Stimulated activated CD4-positive, alpha-beta T cell treated with anti-CD3 and anti-CD28 coated beads, TNF-alpha, amount 100 ng/mL, for 48 hours (primary cell): ENCODE results near the gene TYW5.

Experiments used
- DNase-seq, 3 donors: peaks; one replicate each; pipeline ENCODE4 v3.0.0-alpha.2; 2020; ENCODE audit warnings: low read depth in 3 of 3

The TYW5 gene

GRCh38 chr2:199955339-199956061, at the start of gene TYW5, which contains the start of gene MAIP1:
Gene TYW5, minus strand, starts transcription at chr2:199955491. Its CDS starts 21 bp downstream, at chr2:199955470.
Gene MAIP1, plus strand, starts transcription at chr2:199955582. Its CDS starts 217 bp downstream, at chr2:199955799.
- peak; percentile 63 to 70 (median 64) for DNase-seq

DNA sequence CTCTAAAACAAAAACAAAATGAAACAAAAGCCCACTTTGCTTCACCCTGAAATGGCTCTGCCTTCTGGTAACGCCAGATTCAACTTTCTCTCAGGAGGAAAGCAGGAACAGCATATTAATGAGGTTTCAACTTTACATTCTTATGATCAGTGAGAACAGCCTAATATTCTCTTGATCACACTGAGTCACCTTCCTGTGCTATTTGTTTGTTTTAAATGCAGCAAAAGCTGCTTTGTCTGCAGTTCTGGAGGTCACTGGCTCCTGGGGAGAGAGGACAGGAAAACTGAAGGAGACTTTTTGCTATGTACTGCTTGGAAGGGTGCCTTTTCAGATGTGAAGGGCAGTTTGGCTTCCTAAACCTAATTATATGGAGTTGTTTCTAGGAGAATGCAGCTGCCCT, 48.2 kb upstream of the TYW5 start:
- DNase-seq = no peak

DNA sequence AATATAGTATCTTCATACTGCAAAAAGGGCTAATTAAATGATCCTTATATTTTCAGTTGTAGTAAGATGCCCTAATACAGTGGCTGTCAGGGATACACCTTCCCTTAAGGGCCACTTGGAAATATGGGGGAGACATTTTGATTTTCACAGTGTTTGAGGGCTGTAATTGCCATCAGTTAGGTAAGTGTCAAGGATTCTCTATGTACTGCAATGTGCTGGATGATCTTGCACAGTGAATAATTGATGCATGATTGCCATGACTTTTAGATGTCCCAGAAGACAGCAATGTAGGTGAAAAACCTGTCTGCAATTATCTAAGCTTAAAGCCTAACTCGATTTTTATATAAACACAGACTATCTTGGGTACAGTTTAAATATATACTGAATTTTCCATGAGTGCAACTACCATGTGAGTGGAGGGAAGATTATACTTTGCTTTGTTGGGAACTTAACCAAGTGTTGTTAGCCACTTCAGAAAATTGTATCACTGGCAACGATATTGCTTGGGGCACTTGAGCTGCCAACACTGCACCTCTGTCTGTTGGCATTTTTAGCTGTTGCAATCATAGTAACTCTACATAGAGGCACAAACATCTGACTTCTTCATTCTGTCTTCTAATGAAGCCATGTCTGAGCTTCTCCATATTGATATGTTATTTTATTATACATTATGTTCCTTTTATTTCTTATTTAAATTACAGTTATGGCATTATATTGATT, 45.3 kb upstream of the TYW5 start:
- DNase-seq = no peak

DNA sequence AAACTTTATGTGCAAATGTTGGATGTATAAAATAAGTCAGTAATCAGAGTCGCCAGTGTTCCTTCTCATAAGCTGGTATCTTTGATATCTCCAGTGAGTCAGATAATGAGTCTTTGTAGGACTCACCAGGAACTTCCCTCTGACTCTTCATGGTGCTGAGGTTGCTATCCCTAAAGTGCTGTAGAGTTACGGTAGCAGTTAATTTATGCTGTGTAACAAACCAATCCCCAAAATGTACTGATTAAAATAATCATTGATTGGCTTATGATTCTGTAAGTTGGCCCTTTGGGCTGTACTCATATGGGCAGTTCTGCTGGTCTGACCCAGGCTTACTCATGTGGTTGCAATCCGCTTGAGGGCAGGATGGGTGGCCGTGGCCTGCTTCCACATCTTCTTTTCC, 43.9 kb upstream of the TYW5 start:
- DNase-seq = no peak

- DNase-seq = no peak
Measured at GRCh38 chr2:199997296-199997695, 42.0 kb upstream of the TYW5 start.

GRCh38 chr2:199994896-199995295, 39.6 kb upstream of the TYW5 start:
- DNase-seq = no peak

GRCh38 chr2:199994371-199994770, 39.1 kb upstream of the TYW5 start:
- DNase-seq = no peak

DNA sequence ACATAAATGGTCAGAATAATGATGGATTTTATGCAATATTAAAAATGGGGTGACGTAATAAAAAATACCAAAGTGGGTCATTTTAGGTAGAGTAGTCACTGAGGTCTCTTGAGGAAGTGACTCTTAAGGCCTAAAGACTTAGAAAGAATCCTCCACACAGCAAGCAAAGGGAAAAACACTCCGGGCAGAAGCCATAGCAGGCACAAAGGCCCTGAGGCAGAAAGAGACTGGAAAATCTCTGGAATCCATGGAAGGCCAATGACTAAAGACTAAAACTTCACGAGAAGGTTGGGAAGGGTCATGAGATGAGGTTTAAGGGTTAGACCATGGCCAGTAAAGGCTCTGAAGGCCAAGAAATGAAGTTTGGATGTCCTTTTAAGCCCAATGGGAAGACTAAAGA, 37.0 kb upstream of the TYW5 start:
- no peak for DNase-seq

DNA sequence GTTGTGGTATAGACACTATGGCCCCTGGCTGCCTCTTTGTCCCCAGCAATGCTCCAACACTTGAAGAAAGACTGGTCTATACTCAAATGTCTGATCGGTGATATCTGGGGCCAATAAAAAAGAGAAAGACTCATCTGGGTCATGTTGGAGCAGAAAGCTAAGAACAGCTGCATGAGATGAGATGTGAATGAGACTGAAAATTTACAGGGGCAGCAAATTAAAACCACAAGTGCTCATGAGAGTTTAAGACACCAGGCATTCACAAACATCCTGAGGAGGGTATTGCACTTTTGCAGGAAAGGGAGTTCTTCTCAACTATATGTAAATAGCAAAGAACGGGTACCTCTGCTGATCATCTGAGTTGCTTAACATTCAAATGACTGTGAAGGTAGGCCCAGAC, 36.4 kb upstream of the TYW5 start:
- DNase-seq = no peak

DNA sequence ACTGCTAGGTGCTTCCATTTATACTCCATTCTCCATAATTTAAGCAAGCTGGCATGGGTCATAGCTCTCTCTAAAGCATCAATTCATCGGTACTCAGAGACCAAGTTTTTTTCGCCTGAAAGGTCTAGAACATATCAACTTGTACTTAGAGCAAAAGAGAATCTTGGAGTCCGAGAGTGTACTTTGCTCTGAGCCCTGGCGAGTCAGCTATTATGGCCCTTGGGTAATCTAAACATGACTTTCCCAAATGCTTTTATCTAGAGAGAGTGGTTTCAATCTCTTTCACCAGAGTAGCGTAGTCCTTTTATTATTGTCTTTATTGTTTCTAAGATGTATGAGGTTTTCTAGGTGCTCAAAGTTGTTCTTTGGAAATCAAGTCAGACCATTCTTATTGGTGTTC, 34.5 kb upstream of the TYW5 start:
- no peak for DNase-seq

GRCh38 chr2:199988151-199988550, 32.9 kb upstream of the TYW5 start:
- DNase-seq = no peak

DNA sequence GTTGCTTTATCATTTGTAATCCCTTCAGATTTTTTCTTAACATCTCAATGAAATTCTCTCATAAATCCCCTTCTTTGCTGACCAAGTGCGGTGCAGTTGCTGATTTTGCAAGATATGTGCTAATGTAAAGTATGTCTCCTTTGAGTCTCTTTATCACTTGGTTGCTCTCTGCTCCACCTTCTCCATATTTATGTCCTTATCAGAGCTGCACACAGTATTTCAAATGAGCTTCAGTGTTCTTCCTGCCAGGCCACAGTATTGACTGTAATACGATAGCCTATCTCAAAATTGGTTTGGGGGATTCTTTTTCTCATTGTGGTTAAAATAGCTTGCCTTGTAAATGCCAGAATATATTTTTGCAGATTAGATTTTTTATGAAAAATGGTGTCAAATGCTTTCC, 32.3 kb upstream of the TYW5 start:
- no peak for DNase-seq

DNA sequence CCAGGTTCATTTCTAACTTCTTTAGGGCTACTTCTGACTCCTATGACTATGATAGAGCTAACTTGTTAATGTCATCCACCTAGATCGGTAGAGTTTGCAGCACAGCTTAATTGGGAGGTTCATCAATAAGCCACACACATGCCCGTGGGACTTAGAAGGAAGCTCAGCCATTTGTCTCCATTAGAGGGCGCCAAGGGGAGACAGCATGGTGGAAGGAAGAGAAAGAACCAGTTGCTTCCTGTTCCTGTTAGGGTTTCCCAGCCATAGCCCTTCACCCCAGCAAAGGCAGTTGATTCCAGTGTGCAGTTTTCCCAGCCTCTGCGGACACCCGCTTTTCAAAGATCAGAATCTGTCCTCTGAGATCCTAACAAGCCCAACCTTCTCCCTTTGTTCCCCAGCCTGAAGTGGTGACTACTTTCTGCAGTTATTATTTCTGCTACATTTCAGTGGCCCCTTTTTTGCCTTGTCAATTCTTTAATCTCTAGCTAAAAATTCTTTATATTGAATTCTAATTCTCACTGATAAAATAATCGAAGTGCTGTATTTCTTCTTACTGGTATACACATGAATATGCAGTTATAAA, 30.4 kb upstream of the TYW5 start:
- DNase-seq = peak; percentile 37 to 57 (median 43)

GRCh38 chr2:199984755-199985154, 29.5 kb upstream of the TYW5 start:
- no peak for DNase-seq

- no peak for DNase-seq
Measured at GRCh38 chr2:199984159-199984558, 28.9 kb upstream of the TYW5 start.

DNA sequence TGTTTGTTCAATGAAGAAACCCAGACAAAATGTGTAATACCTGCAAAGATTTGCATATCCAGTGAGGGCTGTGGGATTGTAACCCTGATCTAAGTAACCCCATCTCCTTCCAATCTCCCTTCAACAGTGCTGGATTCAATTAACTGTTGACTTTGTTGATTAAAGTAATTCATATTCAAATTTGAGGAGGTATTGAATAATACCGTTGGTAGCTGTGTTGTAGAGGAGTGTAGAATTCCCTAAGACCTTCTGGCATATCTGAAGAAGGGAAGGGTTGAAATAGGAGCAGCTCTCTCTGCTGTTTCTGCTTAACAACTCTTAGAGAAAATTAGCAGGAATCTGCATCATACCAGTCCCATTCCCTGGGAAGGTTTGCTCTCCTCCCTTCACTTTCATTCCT, 28.2 kb upstream of the TYW5 start:
- DNase-seq = no peak

- DNase-seq = no peak
Measured at GRCh38 chr2:199982126-199982843, 27.0 kb upstream of the TYW5 start.

GRCh38 chr2:199979832-199980628, 24.7 kb upstream of the TYW5 start:
- peak; percentile 62 to 81 (median 81) for DNase-seq

DNA sequence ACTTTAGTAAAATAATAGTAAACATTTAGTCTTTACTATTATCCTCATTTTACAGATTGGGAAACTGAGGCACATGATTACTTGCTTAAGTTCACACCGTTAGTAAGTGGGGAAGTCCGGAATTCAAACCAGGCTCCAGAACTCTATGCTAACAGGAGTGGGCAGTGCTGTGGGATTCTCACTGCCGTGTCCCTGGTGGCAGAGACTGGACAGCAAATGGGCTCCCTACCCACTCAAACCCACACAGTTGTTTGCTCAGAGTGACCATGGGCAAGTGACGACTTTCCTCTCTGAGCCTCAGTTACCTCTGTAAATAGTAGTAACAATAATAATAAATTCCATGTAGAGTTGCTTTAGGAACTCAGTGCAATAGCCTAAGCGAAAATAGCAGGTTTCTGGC, 24.1 kb upstream of the TYW5 start:
- DNase-seq = no peak

GRCh38 chr2:199977984-199978415, 22.7 kb upstream of the TYW5 start:
- DNase-seq = peak in 2 of 3 donors; percentile 25 to 31

DNA sequence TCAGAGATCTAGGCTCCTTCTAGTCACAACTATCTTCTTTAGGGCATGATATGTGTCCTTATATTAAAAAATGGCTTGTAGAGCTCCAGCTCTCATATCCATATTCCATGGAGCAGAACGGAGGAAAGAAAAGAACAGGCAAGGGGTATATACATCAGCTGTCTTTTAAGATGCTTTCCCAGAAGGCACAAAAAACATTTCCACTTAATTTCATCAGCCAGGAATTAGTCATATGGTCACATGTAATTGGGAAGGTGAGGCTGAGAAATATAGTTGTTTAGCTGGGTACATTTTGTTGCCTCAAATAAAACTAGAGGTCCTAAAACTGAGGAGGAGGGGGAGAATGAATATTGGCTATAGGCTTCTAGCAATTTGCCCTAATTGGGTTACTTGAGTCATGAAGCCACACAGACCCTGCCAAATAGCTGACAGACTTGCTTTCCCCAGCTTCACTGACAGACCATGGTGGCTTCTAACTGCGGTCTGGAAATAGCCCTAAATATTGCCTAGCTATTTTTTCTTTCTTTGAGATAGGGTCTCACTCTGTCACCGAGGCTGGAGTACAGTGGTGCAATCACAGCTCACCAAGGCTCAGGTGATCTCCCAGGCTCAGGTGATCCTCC, 20.1 kb upstream of the TYW5 start:
- no peak for DNase-seq
